ENCODE results near the gene EPHA1. TPM values are rescaled to one million over a fixed set of nuclear protein-coding genes. Genes with fewer than 3 reads are reported as not detected.

Gene EPHA1
- total RNA-seq, 1 donor from 2014 or later = 2.6 TPM

- Mint-ChIP-seq H3K36me3 (ENCODE audit: low read depth, unreplicated experiment) (peaks cover 24% of the 10 kb centered on the region), H3K27ac (ENCODE audit: unreplicated experiment) (no peak overlapping the region), H3K4me1 (ENCODE audit: low read depth, unreplicated experiment) (peaks cover 9% of the 10 kb centered on the region), H3K4me3 (ENCODE audit: unreplicated experiment) (no peak overlapping the region), H3K9me3 (ENCODE audit: unreplicated experiment) (peaks cover 2% of the 10 kb centered on the region), H3K27me3 (ENCODE audit: low read depth, unreplicated experiment) (peaks cover 27% of the 10 kb centered on the region)
- Histone ChIP-seq H3K4me3 (ENCODE audit: insufficient read depth, low read depth, low read length) (no peak overlapping the region), H3K4me1 (ENCODE audit: insufficient read depth, low read length) (no peaks in the 10 kb centered on the region), H3K79me2 (ENCODE audit: insufficient read depth, low read length) (no peaks in the 10 kb centered on the region), H3K27me3 (ENCODE audit: insufficient read depth, low read length) (peaks cover 2% of the 10 kb centered on the region), H3K36me3 (ENCODE audit: insufficient read depth, low read length) (no peaks in the 10 kb centered on the region), H3K9ac (ENCODE audit: low read length) (no peak overlapping the region), H4K20me1 (ENCODE audit: insufficient read depth, low read length) (no peaks in the 10 kb centered on the region), H2AFZ (ENCODE audit: low read depth, low read length) (no peak overlapping the region), H3K9me3 (ENCODE audit: insufficient read depth, low read depth, low read length) (no peaks in the 10 kb centered on the region), H3K27ac (ENCODE audit: low read depth, low read length) (no peak overlapping the region), H3K4me2 (ENCODE audit: low read length) (no peak overlapping the region)
- TF ChIP-seq EZH2 (IDR thresholded peaks at IDR 0.05; ENCODE audit: insufficient read depth, low read length) (no peak), CTCF (IDR thresholded peaks at IDR 0.05; ENCODE audit: insufficient read depth, low read depth, low read length) (no peak)
- FAIRE-seq = no peak
- DNase-seq (ENCODE audit: low read depth) = no peak
Observed at GRCh38 chr7:143355450-143356385, 52.9 kb downstream of the EPHA1 start.

- no peaks in the 10 kb centered on the region for H3K4me1 ChIP-seq (ENCODE audit: insufficient read depth, low read length)
- H3K36me3 ChIP-seq (ENCODE audit: insufficient read depth, low read length) = no peaks in the 10 kb centered on the region
- Mint-ChIP-seq H3K36me3 (ENCODE audit: low read depth, unreplicated experiment) (peaks cover 24% of the 10 kb centered on the region), H3K9me3 (ENCODE audit: unreplicated experiment) (peaks cover 2% of the 10 kb centered on the region), H3K4me1 (ENCODE audit: low read depth, unreplicated experiment) (peaks cover 9% of the 10 kb centered on the region), H3K4me3 (ENCODE audit: unreplicated experiment) (no peak overlapping the region), H3K27ac (ENCODE audit: unreplicated experiment) (peak overlapping the region; percentile 50), H3K27me3 (ENCODE audit: low read depth, unreplicated experiment) (peaks cover 20% of the 10 kb centered on the region)
- H3K79me2 ChIP-seq (ENCODE audit: insufficient read depth, low read length) = no peaks in the 10 kb centered on the region
- H3K4me2 ChIP-seq (ENCODE audit: low read length) = no peak overlapping the region
- TF ChIP-seq CTCF (IDR thresholded peaks at IDR 0.05; ENCODE audit: insufficient read depth, low read depth, low read length) = no peak
- TF ChIP-seq EZH2 (IDR thresholded peaks at IDR 0.05; ENCODE audit: insufficient read depth, low read length) = no peak
- H3K4me3 ChIP-seq (ENCODE audit: insufficient read depth, low read depth, low read length) = no peak overlapping the region
- H3K9me3 ChIP-seq (ENCODE audit: insufficient read depth, low read depth, low read length) = no peaks in the 10 kb centered on the region
- no peak for FAIRE-seq
- H3K27me3 ChIP-seq (ENCODE audit: insufficient read depth, low read length) = peaks cover 3% of the 10 kb centered on the region
- no peaks in the 10 kb centered on the region for H4K20me1 ChIP-seq (ENCODE audit: insufficient read depth, low read length)
- no peak for DNase-seq (ENCODE audit: low read depth)
- no peak overlapping the region for H3K27ac ChIP-seq (ENCODE audit: low read depth, low read length)
- no peak overlapping the region for H2AFZ ChIP-seq (ENCODE audit: low read depth, low read length)
- H3K9ac ChIP-seq (ENCODE audit: low read length) = no peak overlapping the region
Observed at GRCh38 chr7:143354965-143355364, 53.7 kb downstream of the EPHA1 start.

GRCh38 chr7:143354376-143354775 is 54.3 kb downstream of the EPHA1 start:
- TF ChIP-seq EZH2 (IDR thresholded peaks at IDR 0.05; ENCODE audit: insufficient read depth, low read length) = no peak
- Mint-ChIP-seq H3K4me3 (ENCODE audit: unreplicated experiment) (no peak overlapping the region), H3K9me3 (ENCODE audit: unreplicated experiment) (peaks cover 2% of the 10 kb centered on the region), H3K4me1 (ENCODE audit: low read depth, unreplicated experiment) (peaks cover 9% of the 10 kb centered on the region), H3K27ac (ENCODE audit: unreplicated experiment) (no peak overlapping the region), H3K36me3 (ENCODE audit: low read depth, unreplicated experiment) (peaks cover 21% of the 10 kb centered on the region), H3K27me3 (ENCODE audit: low read depth, unreplicated experiment) (peaks cover 20% of the 10 kb centered on the region)
- H3K9me3 ChIP-seq (ENCODE audit: insufficient read depth, low read depth, low read length) = no peaks in the 10 kb centered on the region
- H2AFZ ChIP-seq (ENCODE audit: low read depth, low read length) = no peak overlapping the region
- H3K27ac ChIP-seq (ENCODE audit: low read depth, low read length) = no peak overlapping the region
- no peak overlapping the region for H3K9ac ChIP-seq (ENCODE audit: low read length)
- no peaks in the 10 kb centered on the region for H4K20me1 ChIP-seq (ENCODE audit: insufficient read depth, low read length)
- H3K4me2 ChIP-seq (ENCODE audit: low read length) = no peak overlapping the region
- DNase-seq (ENCODE audit: low read depth) = no peak
- no peak overlapping the region for H3K4me3 ChIP-seq (ENCODE audit: insufficient read depth, low read depth, low read length)
- H3K79me2 ChIP-seq (ENCODE audit: insufficient read depth, low read length) = no peaks in the 10 kb centered on the region
- H3K27me3 ChIP-seq (ENCODE audit: insufficient read depth, low read length) = peaks cover 9% of the 10 kb centered on the region
- FAIRE-seq = no peak
- no peaks in the 10 kb centered on the region for H3K4me1 ChIP-seq (ENCODE audit: insufficient read depth, low read length)
- H3K36me3 ChIP-seq (ENCODE audit: insufficient read depth, low read length) = no peaks in the 10 kb centered on the region

Measured in astrocyte (in vitro differentiated cells and primary cell).